HEK293 (cell line): Measurements from ENCODE around the gene STX2.

Experiments used
- CTCF ChIA-PET: fragments of 350-600 bp; formaldehyde crosslinking; extraction: SDS; loops from one replicate; lab custom pipeline; 2021; ENCODE audit warnings: antibody characterized with exemption; lab: Yijun Ruan, JAX
- POLR2A ChIA-PET: fragments of 300-600 bp; formaldehyde crosslinking; extraction: SDS; loops from one replicate; lab custom pipeline; 2020; ENCODE audit warnings: antibody characterized with exemption, inconsistent platforms; lab: Yijun Ruan, JAX
- H3K27ac ChIP-seq: fragments of 200-500 bp; sonication (Bioruptor generic); 2 replicates; pipeline ENCODE4 v1.5.1; 2014; ENCODE audit warnings: low read depth, low read length, control low read depth, inconsistent platforms; ENCODE audit errors: extremely low read depth
- H3K36me3 ChIP-seq, 2 experiments: fragments of 200-500 bp in 1 of 2; sonication (Bioruptor generic) in 1 of 2; 1 replicate in 1 of 2; 2 replicates in 1 of 2; pipeline ENCODE4 v1.5.1; 2014 to 2017; ENCODE audit warnings: inconsistent platforms in 2 of 2, low read length in 2 of 2; ENCODE audit not compliant: control insufficient read depth in 2 of 2, insufficient read depth in 1 of 2
- H3K4me1 ChIP-seq: fragments of 200-500 bp; sonication (Bioruptor generic); 2 replicates; pipeline ENCODE4 v1.5.1; 2014; ENCODE audit warnings: mild to moderate bottlenecking, low read length, inconsistent platforms; ENCODE audit not compliant: control insufficient read depth, insufficient read depth
- H3K4me3 ChIP-seq: 2 replicates; pipeline ENCODE4 v1.5.1; 2011; ENCODE audit warnings: low read depth, mild to moderate bottlenecking, control low read depth, low read length, moderate library complexity
- H3K9me3 ChIP-seq: fragments of 200-500 bp; sonication (Bioruptor generic); 2 replicates; pipeline ENCODE4 v1.5.1; 2014; ENCODE audit warnings: low read depth, low read length, inconsistent platforms; ENCODE audit not compliant: control insufficient read depth, insufficient read depth
- KLF10 ChIP-seq: fragments of 450-650 bp; IDR thresholded peaks from 2 replicates; pipeline ENCODE4 v1.5.1; 2018; ENCODE audit warnings: missing biosample characterization, mild to moderate bottlenecking, missing genetic modification characterization
- MEIS1 ChIP-seq: sonication (generic); formaldehyde crosslinking; IDR thresholded peaks from 2 replicates; pipeline ENCODE4 v1.8.1; 2022; ENCODE audit warnings: missing genetic modification reagents, mild to moderate bottlenecking, borderline replicate concordance
- PRDM1 ChIP-seq: fragments of 450-650 bp; formaldehyde crosslinking; IDR thresholded peaks from 2 replicates; pipeline ENCODE4; 2016; ENCODE audit warnings: missing biosample characterization, missing genetic modification characterization
- SCRT2 ChIP-seq: fragments of 450-650 bp; formaldehyde crosslinking; IDR thresholded peaks from 2 replicates; pipeline ENCODE4 v1.5.1; 2016; ENCODE audit warnings: missing biosample characterization, missing genetic modification characterization
- ZBTB21 ChIP-seq: fragments of 450-650 bp; formaldehyde crosslinking; IDR thresholded peaks from 2 replicates; pipeline ENCODE4 v1.5.1; 2017; ENCODE audit warnings: missing biosample characterization, missing genetic modification characterization
- ZNF140 ChIP-seq: fragments of 450-650 bp; formaldehyde crosslinking; IDR thresholded peaks from 2 replicates; pipeline ENCODE4 v1.5.1; 2016; ENCODE audit warnings: missing biosample characterization, missing genetic modification characterization
- ZNF529 ChIP-seq: fragments of 450-650 bp; formaldehyde crosslinking; IDR thresholded peaks from 2 replicates; pipeline ENCODE4 v1.5.1; 2017; ENCODE audit warnings: missing genetic modification characterization, missing biosample characterization; ENCODE audit not compliant: insufficient replicate concordance
- ZNF530 ChIP-seq: fragments of 450-650 bp; formaldehyde crosslinking; IDR thresholded peaks from 2 replicates; pipeline ENCODE4 v1.5.1; 2016; ENCODE audit warnings: low read depth, missing biosample characterization, missing genetic modification characterization
- ZNF548 ChIP-seq: fragments of 450-650 bp; formaldehyde crosslinking; IDR thresholded peaks from 2 replicates; pipeline ENCODE4 v1.5.1; 2016; ENCODE audit warnings: missing biosample characterization, missing genetic modification characterization
- ZNF621 ChIP-seq: fragments of 450-650 bp; formaldehyde crosslinking; IDR thresholded peaks from 2 replicates; pipeline ENCODE4 v1.5.1; 2017; ENCODE audit warnings: missing biosample characterization, missing genetic modification characterization
- ZNF654 ChIP-seq: fragments of 450-650 bp; formaldehyde crosslinking; IDR thresholded peaks from 2 replicates; pipeline ENCODE4 v1.5.1; 2016; ENCODE audit warnings: low read depth, missing biosample characterization, missing genetic modification characterization
- ZNF677 ChIP-seq: fragments of 450-650 bp; IDR thresholded peaks from 2 replicates; pipeline ENCODE4 v1.5.0; 2018; ENCODE audit warnings: missing biosample characterization, mild to moderate bottlenecking, missing genetic modification characterization, moderate library complexity
- TF ChIP-seq, protein P1 (sequence below): fragments of 450-650 bp; formaldehyde crosslinking; IDR thresholded peaks from 2 replicates; pipeline ENCODE4 v1.5.1; 2016; ENCODE audit warnings: missing biosample characterization, missing genetic modification characterization, low read depth
- TF ChIP-seq, protein P2 (sequence below): fragments of 450-650 bp; formaldehyde crosslinking; IDR thresholded peaks from 2 replicates; pipeline ENCODE4 v1.5.1; 2016; ENCODE audit warnings: missing biosample characterization, missing genetic modification characterization
- TF ChIP-seq, protein P3 (sequence below): fragments of 450-650 bp; formaldehyde crosslinking; IDR thresholded peaks from 2 replicates; pipeline ENCODE4 v1.5.1; 2016; ENCODE audit warnings: missing biosample characterization, missing genetic modification characterization
- TF ChIP-seq, protein P4 (sequence below): fragments of 450-650 bp; formaldehyde crosslinking; conservative IDR thresholded peaks from 2 replicates; pipeline ENCODE4 v1.5.1; 2016; ENCODE audit warnings: low read depth, missing biosample characterization, missing genetic modification characterization

Gene STX2

DNA sequence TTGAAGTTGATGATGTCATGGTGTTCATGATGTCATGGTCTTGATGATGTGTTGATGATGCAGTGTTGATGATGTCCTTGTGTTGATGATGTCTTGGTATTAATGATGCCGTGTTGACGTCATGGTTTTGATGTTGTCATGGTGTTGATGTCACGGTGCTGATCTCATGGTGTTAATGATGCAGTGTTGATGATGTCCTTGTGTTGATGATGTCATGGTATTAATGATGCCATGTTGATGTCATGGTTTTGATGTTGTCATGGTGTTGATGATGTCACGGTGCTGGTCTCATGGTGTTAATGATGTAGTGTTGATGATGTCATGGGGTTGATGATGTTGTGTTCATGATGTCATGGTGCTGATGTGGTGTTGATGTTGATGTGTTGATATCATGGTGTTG is 75.0 kb downstream of the STX2 start (continued):
- TF ChIP-seq, protein P1, sequence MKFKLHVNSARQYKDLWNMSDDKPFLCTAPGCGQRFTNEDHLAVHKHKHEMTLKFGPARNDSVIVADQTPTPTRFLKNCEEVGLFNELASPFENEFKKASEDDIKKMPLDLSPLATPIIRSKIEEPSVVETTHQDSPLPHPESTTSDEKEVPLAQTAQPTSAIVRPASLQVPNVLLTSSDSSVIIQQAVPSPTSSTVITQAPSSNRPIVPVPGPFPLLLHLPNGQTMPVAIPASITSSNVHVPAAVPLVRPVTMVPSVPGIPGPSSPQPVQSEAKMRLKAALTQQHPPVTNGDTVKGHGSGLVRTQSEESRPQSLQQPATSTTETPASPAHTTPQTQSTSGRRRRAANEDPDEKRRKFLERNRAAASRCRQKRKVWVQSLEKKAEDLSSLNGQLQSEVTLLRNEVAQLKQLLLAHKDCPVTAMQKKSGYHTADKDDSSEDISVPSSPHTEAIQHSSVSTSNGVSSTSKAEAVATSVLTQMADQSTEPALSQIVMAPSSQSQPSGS (tag by site-specific recombination): peak; percentile 94
- TF ChIP-seq ZBTB21 (tag by site-specific recombination): peak; percentile 98
- 0 out of 2 replicates have a peak, but pooled peaks have one; percentile 6 for TF ChIP-seq ZNF548 (tag by site-specific recombination)
- TF ChIP-seq, protein P2, sequence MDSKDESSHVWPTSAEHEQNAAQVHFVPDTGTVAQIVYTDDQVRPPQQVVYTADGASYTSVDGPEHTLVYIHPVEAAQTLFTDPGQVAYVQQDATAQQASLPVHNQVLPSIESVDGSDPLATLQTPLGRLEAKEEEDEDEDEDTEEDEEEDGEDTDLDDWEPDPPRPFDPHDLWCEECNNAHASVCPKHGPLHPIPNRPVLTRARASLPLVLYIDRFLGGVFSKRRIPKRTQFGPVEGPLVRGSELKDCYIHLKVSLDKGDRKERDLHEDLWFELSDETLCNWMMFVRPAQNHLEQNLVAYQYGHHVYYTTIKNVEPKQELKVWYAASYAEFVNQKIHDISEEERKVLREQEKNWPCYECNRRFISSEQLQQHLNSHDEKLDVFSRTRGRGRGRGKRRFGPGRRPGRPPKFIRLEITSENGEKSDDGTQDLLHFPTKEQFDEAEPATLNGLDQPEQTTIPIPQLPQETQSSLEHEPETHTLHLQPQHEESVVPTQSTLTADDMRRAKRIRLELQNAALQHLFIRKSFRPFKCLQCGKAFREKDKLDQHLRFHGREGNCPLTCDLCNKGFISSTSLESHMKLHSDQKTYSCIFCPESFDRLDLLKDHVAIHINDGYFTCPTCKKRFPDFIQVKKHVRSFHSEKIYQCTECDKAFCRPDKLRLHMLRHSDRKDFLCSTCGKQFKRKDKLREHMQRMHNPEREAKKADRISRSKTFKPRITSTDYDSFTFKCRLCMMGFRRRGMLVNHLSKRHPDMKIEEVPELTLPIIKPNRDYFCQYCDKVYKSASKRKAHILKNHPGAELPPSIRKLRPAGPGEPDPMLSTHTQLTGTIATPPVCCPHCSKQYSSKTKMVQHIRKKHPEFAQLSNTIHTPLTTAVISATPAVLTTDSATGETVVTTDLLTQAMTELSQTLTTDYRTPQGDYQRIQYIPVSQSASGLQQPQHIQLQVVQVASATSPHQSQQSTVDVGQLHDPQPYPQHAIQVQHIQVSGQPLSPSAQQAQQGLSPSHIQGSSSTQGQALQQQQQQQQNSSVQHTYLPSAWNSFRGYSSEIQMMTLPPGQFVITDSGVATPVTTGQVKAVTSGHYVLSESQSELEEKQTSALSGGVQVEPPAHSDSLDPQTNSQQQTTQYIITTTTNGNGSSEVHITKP (tag by site-specific recombination): no peak

DNA sequence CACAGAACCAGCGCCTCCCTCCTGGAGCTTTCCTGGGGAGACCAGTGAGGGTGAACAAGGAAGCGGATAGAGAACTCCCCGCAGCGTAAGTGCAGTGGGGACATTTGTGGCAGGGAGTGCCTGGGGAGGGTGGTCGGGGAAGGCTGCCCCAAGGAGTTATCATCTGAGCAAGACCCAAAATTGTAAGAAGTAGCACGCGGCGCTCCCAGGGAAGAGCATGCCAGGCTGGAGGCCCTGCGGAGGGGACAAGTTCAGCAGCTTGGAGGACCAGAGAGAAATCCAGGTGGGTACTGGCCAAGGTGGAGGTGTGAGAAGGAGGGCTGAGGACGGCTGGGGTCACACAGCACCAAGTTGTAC is 76.8 kb downstream of the STX2 start:
- no peaks in the 10 kb centered on the region for H3K9me3 ChIP-seq
- H3K4me3 ChIP-seq: no peak overlapping the region
- no peaks in the 10 kb centered on the region for H3K4me1 ChIP-seq
- no peak overlapping the region for H3K27ac ChIP-seq
- no peaks in the 10 kb centered on the region for H3K36me3 ChIP-seq
- ChIA-PET CTCF (interaction anchor here (1.1 kb wide), 1 partner anchor 56 kb away, joined by 3 read pairs; no protein-coding TSS in a partner anchor), POLR2A (no interaction called here)
- TF ChIP-seq ZNF677 (tag by site-specific recombination) (no peak), KLF10 (no peak)

DNA sequence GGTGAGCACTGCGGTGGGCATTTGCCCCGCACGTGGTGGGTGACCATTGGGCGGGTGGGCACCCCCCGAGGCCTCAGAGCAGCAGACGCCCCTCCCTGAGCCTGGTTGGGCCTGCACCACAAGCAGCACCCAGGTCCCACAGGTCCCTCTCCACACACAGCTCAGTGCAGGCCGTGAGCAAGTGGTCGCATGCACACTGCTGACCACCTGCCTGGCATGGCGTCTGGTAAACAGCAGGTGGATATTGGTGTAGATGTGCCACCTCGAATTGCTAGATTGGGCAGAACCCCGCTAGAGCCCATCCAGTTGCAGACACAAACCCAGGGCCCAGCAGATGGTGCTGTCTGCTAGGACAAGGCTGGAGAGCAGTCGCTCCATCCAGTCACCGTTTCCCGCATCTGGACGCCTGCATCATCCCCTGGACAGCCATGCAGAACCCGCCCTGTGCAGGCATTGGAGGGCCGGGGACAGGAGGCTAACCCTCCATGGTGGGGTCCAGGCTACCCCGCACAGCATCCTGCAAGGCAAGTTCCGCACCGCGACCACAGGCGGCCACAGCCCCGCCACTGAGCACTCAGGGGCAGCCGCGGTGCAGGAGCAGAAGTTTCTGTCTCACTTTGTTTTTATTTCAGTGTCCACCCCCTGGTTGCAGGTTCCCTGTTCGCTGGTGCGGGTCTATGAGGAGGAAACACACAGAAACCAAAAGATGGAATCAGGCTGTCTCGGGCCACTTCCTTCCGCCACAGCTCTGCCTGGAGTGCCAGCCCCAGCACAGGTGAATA is 77.3 kb downstream of the STX2 start:
- no peak overlapping the region for H3K4me3 ChIP-seq
- H3K4me1 ChIP-seq: no peaks in the 10 kb centered on the region
- ChIA-PET POLR2A (no interaction called here), CTCF (interaction anchor here (1.1 kb wide), 1 partner anchor 56 kb away, joined by 3 read pairs; no protein-coding TSS in a partner anchor)
- no peak overlapping the region for H3K27ac ChIP-seq
- no peaks in the 10 kb centered on the region for H3K36me3 ChIP-seq
- H3K9me3 ChIP-seq: no peaks in the 10 kb centered on the region
- TF ChIP-seq, protein P3, sequence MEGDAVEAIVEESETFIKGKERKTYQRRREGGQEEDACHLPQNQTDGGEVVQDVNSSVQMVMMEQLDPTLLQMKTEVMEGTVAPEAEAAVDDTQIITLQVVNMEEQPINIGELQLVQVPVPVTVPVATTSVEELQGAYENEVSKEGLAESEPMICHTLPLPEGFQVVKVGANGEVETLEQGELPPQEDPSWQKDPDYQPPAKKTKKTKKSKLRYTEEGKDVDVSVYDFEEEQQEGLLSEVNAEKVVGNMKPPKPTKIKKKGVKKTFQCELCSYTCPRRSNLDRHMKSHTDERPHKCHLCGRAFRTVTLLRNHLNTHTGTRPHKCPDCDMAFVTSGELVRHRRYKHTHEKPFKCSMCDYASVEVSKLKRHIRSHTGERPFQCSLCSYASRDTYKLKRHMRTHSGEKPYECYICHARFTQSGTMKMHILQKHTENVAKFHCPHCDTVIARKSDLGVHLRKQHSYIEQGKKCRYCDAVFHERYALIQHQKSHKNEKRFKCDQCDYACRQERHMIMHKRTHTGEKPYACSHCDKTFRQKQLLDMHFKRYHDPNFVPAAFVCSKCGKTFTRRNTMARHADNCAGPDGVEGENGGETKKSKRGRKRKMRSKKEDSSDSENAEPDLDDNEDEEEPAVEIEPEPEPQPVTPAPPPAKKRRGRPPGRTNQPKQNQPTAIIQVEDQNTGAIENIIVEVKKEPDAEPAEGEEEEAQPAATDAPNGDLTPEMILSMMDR (tag by site-specific recombination): peak; percentile 73
- no peak for TF ChIP-seq MEIS1
- TF ChIP-seq ZNF654 (tag by site-specific recombination): peak; percentile 80
- TF ChIP-seq, all 188 proteins: peak for 2

DNA sequence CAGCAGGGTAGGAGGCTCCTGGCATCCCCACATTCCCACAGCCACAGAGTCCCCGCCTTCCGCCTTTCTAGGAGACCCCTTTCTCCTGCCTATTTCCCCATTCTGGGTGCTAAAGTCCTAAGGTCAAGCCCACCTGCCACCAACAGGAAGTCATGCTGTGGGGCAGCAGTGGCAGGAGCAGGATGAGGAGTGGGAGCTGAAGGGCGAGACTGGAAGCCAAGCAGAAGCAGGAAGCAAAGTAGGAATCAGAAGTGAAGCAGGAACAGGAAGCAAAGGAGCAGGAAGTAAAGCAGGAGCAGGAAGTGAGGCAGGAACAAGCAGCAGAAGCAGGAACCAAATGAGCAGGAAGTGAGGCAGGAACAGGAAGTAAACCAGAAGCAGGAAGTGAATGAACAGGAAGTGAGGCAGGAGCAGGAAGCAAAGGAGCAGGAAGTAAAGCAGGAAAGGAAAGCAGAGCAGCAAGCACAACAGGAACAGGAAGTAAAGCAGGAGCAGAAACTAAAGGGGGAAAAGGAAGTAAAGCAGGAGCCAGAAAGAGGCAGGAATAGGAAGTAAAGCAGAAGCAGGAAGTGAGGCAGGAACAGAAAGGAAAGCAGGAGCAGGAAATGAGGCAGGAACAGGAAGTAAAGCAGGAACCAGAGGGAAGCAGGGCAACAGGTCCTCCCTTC is 84.7 kb downstream of the STX2 start:
- POLR2A ChIA-PET: no interaction called here
- no peak overlapping the region for H3K4me3 ChIP-seq
- no peaks in the 10 kb centered on the region for H3K9me3 ChIP-seq
- no peak overlapping the region for H3K27ac ChIP-seq
- CTCF ChIA-PET: no interaction called here
- no peaks in the 10 kb centered on the region for H3K4me1 ChIP-seq
- no peaks in the 10 kb centered on the region for H3K36me3 ChIP-seq
- TF ChIP-seq, protein P4, sequence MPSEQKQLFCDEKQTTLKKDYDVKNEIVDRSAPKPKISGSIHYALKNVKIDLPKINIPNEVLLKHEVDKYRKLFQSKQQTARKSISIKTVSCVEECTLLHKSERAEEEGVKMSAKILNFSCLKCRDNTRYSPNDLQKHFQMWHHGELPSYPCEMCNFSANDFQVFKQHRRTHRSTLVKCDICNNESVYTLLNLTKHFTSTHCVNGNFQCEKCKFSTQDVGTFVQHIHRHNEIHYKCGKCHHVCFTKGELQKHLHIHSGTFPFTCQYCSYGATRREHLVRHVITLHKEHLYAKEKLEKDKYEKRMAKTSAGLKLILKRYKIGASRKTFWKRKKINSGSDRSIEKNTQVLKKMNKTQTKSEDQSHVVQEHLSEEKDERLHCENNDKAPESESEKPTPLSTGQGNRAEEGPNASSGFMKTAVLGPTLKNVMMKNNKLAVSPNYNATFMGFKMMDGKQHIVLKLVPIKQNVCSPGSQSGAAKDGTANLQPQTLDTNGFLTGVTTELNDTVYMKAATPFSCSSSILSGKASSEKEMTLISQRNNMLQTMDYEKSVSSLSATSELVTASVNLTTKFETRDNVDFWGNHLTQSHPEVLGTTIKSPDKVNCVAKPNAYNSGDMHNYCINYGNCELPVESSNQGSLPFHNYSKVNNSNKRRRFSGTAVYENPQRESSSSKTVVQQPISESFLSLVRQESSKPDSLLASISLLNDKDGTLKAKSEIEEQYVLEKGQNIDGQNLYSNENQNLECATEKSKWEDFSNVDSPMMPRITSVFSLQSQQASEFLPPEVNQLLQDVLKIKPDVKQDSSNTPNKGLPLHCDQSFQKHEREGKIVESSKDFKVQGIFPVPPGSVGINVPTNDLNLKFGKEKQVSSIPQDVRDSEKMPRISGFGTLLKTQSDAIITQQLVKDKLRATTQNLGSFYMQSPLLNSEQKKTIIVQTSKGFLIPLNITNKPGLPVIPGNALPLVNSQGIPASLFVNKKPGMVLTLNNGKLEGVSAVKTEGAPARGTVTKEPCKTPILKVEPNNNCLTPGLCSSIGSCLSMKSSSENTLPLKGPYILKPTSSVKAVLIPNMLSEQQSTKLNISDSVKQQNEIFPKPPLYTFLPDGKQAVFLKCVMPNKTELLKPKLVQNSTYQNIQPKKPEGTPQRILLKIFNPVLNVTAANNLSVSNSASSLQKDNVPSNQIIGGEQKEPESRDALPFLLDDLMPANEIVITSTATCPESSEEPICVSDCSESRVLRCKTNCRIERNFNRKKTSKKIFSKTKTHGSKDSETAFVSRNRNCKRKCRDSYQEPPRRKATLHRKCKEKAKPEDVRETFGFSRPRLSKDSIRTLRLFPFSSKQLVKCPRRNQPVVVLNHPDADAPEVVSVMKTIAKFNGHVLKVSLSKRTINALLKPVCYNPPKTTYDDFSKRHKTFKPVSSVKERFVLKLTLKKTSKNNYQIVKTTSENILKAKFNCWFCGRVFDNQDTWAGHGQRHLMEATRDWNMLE (tag by site-specific recombination): peak; percentile 98
- TF ChIP-seq ZNF530: no peak
- TF ChIP-seq ZNF529 (tag by site-specific recombination): no peak
- 0 out of 2 replicates have a peak, but pooled peaks have one; percentile 58 for TF ChIP-seq ZNF621 (tag by site-specific recombination)
- TF ChIP-seq SCRT2 (tag by site-specific recombination): peak; percentile 44
- TF ChIP-seq PRDM1 (tag by site-specific recombination): no peak
- TF ChIP-seq ZNF140 (tag by site-specific recombination): no peak
